ENCODE measurements around the gene ZNF827. TPM values are rescaled to one million over a fixed set of nuclear protein-coding genes. Genes with fewer than 3 reads are reported as not detected.

The ZNF827 gene
- total RNA-seq, 1 experiment from 2014 or later: 19.1 TPM

GRCh38 chr4:145808848-145809512, 129.6 kb downstream of the ZNF827 start:
- H3K4me2 ChIP-seq (ENCODE audit: low read length): peak overlapping the region; percentile 60
- ATAC-seq (no peak), DNase-seq (ENCODE audit: low read depth, low spot score) (no peak)
- peaks cover 50 to 97% of the 10 kb centered on the region in 2 experiments for H3K4me1 ChIP-seq (ENCODE audit: control insufficient read depth in 1 of 2, insufficient read depth in 2 of 2, low read length in 2 of 2)
- BruUV-seq (replicated peaks): no TSS peak
- TF ChIP-seq CBX3 (IDR thresholded peaks at IDR 0.05; ENCODE audit: low read depth): no peak
- no peak for TF ChIP-seq FOSL1 (IDR thresholded peaks at IDR 0.05; ENCODE audit: low read depth)
- no peak for TF ChIP-seq MAX (IDR thresholded peaks at IDR 0.05)
- TF ChIP-seq SIN3A (IDR thresholded peaks at IDR 0.05; ENCODE audit: low read depth): no peak
- TF ChIP-seq, protein P1, sequence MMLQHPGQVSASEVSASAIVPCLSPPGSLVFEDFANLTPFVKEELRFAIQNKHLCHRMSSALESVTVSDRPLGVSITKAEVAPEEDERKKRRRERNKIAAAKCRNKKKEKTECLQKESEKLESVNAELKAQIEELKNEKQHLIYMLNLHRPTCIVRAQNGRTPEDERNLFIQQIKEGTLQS (IDR thresholded peaks at IDR 0.05): no peak
- no peak for TF ChIP-seq POLR2AphosphoS5 (IDR thresholded peaks at IDR 0.05; ENCODE audit: low read depth, low read length)
- TF ChIP-seq ZNF274 (IDR thresholded peaks at IDR 0.05; ENCODE audit: low read depth, low read length): no peak
- no peak for TF ChIP-seq POLR2A (IDR thresholded peaks at IDR 0.05; ENCODE audit: borderline replicate concordance, extremely low read depth, insufficient read depth, insufficient read length)
- TF ChIP-seq, protein P2, sequence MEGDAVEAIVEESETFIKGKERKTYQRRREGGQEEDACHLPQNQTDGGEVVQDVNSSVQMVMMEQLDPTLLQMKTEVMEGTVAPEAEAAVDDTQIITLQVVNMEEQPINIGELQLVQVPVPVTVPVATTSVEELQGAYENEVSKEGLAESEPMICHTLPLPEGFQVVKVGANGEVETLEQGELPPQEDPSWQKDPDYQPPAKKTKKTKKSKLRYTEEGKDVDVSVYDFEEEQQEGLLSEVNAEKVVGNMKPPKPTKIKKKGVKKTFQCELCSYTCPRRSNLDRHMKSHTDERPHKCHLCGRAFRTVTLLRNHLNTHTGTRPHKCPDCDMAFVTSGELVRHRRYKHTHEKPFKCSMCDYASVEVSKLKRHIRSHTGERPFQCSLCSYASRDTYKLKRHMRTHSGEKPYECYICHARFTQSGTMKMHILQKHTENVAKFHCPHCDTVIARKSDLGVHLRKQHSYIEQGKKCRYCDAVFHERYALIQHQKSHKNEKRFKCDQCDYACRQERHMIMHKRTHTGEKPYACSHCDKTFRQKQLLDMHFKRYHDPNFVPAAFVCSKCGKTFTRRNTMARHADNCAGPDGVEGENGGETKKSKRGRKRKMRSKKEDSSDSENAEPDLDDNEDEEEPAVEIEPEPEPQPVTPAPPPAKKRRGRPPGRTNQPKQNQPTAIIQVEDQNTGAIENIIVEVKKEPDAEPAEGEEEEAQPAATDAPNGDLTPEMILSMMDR (IDR thresholded peaks at IDR 0.05 in 2 of 3, conservative IDR thresholded peaks at IDR 0.05 in 1 of 3; ENCODE audit: borderline replicate concordance in 1 of 3, insufficient read depth in 1 of 3, low read depth in 2 of 3, low read length in 2 of 3): no peak
- TF ChIP-seq EGR1 (IDR thresholded peaks at IDR 0.05; ENCODE audit: low read depth): no peak
- TF ChIP-seq JUND (IDR thresholded peaks at IDR 0.05): no peak
- no peak for TF ChIP-seq CEBPB (IDR thresholded peaks at IDR 0.05; ENCODE audit: low read depth)
- no peak for TF ChIP-seq RAD21 (IDR thresholded peaks at IDR 0.05; ENCODE audit: low read depth)
- TF ChIP-seq SRF (IDR thresholded peaks at IDR 0.05; ENCODE audit: low read depth): no peak
- no peak for TF ChIP-seq ZFX (IDR thresholded peaks at IDR 0.05)
- TF ChIP-seq, protein P3, sequence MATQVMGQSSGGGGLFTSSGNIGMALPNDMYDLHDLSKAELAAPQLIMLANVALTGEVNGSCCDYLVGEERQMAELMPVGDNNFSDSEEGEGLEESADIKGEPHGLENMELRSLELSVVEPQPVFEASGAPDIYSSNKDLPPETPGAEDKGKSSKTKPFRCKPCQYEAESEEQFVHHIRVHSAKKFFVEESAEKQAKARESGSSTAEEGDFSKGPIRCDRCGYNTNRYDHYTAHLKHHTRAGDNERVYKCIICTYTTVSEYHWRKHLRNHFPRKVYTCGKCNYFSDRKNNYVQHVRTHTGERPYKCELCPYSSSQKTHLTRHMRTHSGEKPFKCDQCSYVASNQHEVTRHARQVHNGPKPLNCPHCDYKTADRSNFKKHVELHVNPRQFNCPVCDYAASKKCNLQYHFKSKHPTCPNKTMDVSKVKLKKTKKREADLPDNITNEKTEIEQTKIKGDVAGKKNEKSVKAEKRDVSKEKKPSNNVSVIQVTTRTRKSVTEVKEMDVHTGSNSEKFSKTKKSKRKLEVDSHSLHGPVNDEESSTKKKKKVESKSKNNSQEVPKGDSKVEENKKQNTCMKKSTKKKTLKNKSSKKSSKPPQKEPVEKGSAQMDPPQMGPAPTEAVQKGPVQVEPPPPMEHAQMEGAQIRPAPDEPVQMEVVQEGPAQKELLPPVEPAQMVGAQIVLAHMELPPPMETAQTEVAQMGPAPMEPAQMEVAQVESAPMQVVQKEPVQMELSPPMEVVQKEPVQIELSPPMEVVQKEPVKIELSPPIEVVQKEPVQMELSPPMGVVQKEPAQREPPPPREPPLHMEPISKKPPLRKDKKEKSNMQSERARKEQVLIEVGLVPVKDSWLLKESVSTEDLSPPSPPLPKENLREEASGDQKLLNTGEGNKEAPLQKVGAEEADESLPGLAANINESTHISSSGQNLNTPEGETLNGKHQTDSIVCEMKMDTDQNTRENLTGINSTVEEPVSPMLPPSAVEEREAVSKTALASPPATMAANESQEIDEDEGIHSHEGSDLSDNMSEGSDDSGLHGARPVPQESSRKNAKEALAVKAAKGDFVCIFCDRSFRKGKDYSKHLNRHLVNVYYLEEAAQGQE (IDR thresholded peaks at IDR 0.05; ENCODE audit: low read depth): no peak
- TF ChIP-seq YY1 (IDR thresholded peaks at IDR 0.05; ENCODE audit: extremely low read depth, insufficient replicate concordance, low read depth, low read length): no peak
- no peak for TF ChIP-seq EZH2 (IDR thresholded peaks at IDR 0.05)
- TF ChIP-seq ELF1 (IDR thresholded peaks at IDR 0.05; ENCODE audit: borderline replicate concordance, low read depth): no peak
- peak overlapping the region in 1 of 2 experiments; percentile 23; a peak in 2 of 4 replicates for H3K4me3 ChIP-seq (replicated peaks in 1 of 2; ENCODE audit: low read depth in 1 of 2, low read length in 2 of 2)
- peak overlapping the region; percentile 88 for H3K27ac ChIP-seq (ENCODE audit: low read depth, low read length)
- intact Hi-C loops (cut with micrococcal nuclease): loop anchor here (2.0 to 5.0 kb wide), 2 partner anchors 74 to 192 kb away; partner anchors contain the start of gene MMAA
- peak overlapping the region; percentile 63 for H3K9ac ChIP-seq (ENCODE audit: low read length)
- ChIA-PET CTCF (no interaction called here), RAD21 (ENCODE audit: low non-redundant PET in 1 of 2, low total read pairs in 2 of 2, uncharacterized antibody in 2 of 2, unreplicated experiment in 2 of 2) (no interaction called here), POLR2A (interaction anchor here (1.6 kb wide), 1 partner anchor 130 kb away, joined by 4 read pairs; the partner anchor contains the start of gene ZNF827)
- no peak overlapping the region for H2AFZ ChIP-seq (ENCODE audit: low read depth, low read length, poor library complexity, severe bottlenecking)
- H3K36me3 ChIP-seq (ENCODE audit: control insufficient read depth in 1 of 2, insufficient read depth in 2 of 2, low read length in 2 of 2): peaks cover 0 to 9% of the 10 kb centered on the region in 2 experiments; a peak in 1 of 4 replicates
- no peaks in the 10 kb centered on the region for H3K9me2 ChIP-seq (ENCODE audit: insufficient read depth)
- H3K79me2 ChIP-seq (ENCODE audit: insufficient read depth, low read length): no peaks in the 10 kb centered on the region
- H3K9me3 ChIP-seq (ENCODE audit: control insufficient read depth in 1 of 2, insufficient read depth in 1 of 2, low read depth in 1 of 2, low read length in 2 of 2): no peaks in the 10 kb centered on the region
- H4K20me1 ChIP-seq (ENCODE audit: insufficient read depth): no peaks in the 10 kb centered on the region
- H3K27me3 ChIP-seq (ENCODE audit: insufficient read depth, low read length): no peaks in the 10 kb centered on the region

Measured in HCT116 (cell line).